Keratinocyte (primary cell): ENCODE data around the gene RAB11FIP4.

ENCODE experiments used
- EZH2 ChIP-seq: IDR thresholded peaks from one replicate; pipeline ENCODE4 v1.6.1; 2012; ENCODE audit warnings: inconsistent platforms, mild to moderate bottlenecking, low read length, moderate library complexity
- TF ChIP-seq, protein P1 (sequence below), 3 experiments: IDR thresholded peaks in 1 of 3; conservative IDR thresholded peaks in 1 of 3; optimal IDR thresholded peaks in 1 of 3; 2 replicates in 2 of 3; 3 replicates in 1 of 3; pipeline versions ENCODE3 to v1.5.1; 2011; ENCODE audit warnings: low read length in 3 of 3, mild to moderate bottlenecking in 3 of 3, moderate library complexity in 2 of 3, control low read depth in 1 of 3, inconsistent platforms in 1 of 3; ENCODE audit not compliant: insufficient read depth in 2 of 3; ENCODE audit errors: extremely low read depth in 1 of 3

DNA sequence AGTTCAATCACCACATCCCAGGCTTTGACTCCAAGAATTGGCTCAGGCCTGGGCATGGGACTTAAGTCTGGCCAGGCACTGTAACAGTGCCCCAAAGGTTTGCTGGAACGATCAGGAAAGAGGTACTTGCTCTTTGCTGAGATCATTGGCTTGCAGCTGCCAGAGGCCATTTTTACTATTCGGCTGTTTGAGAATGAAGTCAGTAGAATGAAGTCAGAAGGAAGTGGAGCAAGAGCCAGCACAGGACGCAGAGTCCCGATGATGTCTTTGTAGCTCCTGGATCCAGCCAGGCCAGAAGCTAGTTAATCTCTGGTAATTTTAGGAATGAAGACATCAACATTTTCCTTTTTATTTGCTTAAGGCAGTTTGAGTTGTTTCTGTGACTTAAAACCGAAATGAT lies 195.5 kb downstream of the RAB11FIP4 start:
- TF ChIP-seq, protein P1, sequence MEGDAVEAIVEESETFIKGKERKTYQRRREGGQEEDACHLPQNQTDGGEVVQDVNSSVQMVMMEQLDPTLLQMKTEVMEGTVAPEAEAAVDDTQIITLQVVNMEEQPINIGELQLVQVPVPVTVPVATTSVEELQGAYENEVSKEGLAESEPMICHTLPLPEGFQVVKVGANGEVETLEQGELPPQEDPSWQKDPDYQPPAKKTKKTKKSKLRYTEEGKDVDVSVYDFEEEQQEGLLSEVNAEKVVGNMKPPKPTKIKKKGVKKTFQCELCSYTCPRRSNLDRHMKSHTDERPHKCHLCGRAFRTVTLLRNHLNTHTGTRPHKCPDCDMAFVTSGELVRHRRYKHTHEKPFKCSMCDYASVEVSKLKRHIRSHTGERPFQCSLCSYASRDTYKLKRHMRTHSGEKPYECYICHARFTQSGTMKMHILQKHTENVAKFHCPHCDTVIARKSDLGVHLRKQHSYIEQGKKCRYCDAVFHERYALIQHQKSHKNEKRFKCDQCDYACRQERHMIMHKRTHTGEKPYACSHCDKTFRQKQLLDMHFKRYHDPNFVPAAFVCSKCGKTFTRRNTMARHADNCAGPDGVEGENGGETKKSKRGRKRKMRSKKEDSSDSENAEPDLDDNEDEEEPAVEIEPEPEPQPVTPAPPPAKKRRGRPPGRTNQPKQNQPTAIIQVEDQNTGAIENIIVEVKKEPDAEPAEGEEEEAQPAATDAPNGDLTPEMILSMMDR (optimal IDR thresholded peaks at IDR 0.05 in 1 of 3, IDR thresholded peaks at IDR 0.05 in 1 of 3, conservative IDR thresholded peaks at IDR 0.05 in 1 of 3; ENCODE audit: extremely low read depth in 1 of 3, insufficient read depth in 2 of 3, low read length in 3 of 3) = no peak
- no peak for TF ChIP-seq EZH2
